Neural cell (in vitro differentiated cells): ENCODE measurements around the gene ERFL. TPM values are rescaled to one million over a fixed set of nuclear protein-coding genes. Genes with fewer than 3 reads are reported as not detected.

Experiments
- H2AFZ ChIP-seq: fragments of 200-600, 300-800 bp; sonication (generic), shearing (Covaris generic); 2 replicates; pipeline ENCODE4 v1.6.0; 2014; ENCODE audit warnings: low read depth, mild to moderate bottlenecking, antibody characterized with exemption, low read length, moderate library complexity
- H3F3A ChIP-seq: fragments of 200-600 bp; shearing (Covaris generic); 2 replicates; pipeline ENCODE4 v1.6.1; 2016; ENCODE audit warnings: mild to moderate bottlenecking, moderate library complexity, mixed read lengths, antibody characterized with exemption, low read length; ENCODE audit not compliant: insufficient read depth, poor library complexity, severe bottlenecking
- H3K27ac ChIP-seq: fragments of 200-600, 300-800 bp; sonication (generic), shearing (Covaris generic); 2 replicates; pipeline ENCODE4 v1.5.1; 2014; ENCODE audit warnings: mild to moderate bottlenecking, low read length, moderate library complexity
- H3K27me3 ChIP-seq: fragments of 300-800, 200-600 bp; sonication (generic), shearing (Covaris generic); 2 replicates; pipeline ENCODE4 v1.6.0; 2014; ENCODE audit warnings: mild to moderate bottlenecking, low read depth, low read length, moderate library complexity; ENCODE audit not compliant: insufficient read depth
- H3K36me3 ChIP-seq: fragments of 300-800, 200-600 bp; sonication (generic), shearing (Covaris generic); 2 replicates; pipeline ENCODE4 v1.5.1; 2014; ENCODE audit warnings: mild to moderate bottlenecking, antibody characterized with exemption, low read length, moderate library complexity; ENCODE audit not compliant: insufficient read depth
- H3K4me2 ChIP-seq: fragments of 300-800, 200-600 bp; sonication (generic), shearing (Covaris generic); 2 replicates; pipeline ENCODE4 v1.6.0; 2014; ENCODE audit warnings: mild to moderate bottlenecking, low read length
- H3K4me3 ChIP-seq: fragments of 300-800, 200-600 bp; sonication (generic), shearing (Covaris generic); 2 replicates; pipeline ENCODE4 v1.5.1; 2014; ENCODE audit warnings: mild to moderate bottlenecking, low read length, moderate library complexity
- H3K79me2 ChIP-seq: fragments of 200-600 bp; shearing (Covaris generic); replicated peaks from 2 replicates; pipeline ENCODE4 v1.6.0; 2014; ENCODE audit warnings: mild to moderate bottlenecking, low read length, moderate library complexity; ENCODE audit not compliant: insufficient read depth
- H3K9ac ChIP-seq: fragments of 300-800, 200-600 bp; sonication (generic), shearing (Covaris generic); 2 replicates; pipeline ENCODE4 v1.6.1; 2016; ENCODE audit warnings: mild to moderate bottlenecking, low read length, mixed read lengths
- H3K9me2 ChIP-seq: fragments of 200-600 bp; shearing (Covaris generic); 2 replicates; pipeline ENCODE4 v1.6.1; 2016; ENCODE audit warnings: mild to moderate bottlenecking, low read length, mixed read lengths; ENCODE audit not compliant: insufficient read depth
- H3K9me3 ChIP-seq: fragments of 200-600, 300-800 bp; sonication (generic), shearing (Covaris generic); 2 replicates; pipeline ENCODE4 v1.6.1; 2016; ENCODE audit warnings: mild to moderate bottlenecking, mixed run types, low read length, moderate library complexity, mixed read lengths
- H4K20me1 ChIP-seq: fragments of 200-600 bp; shearing (Covaris generic); 2 replicates; pipeline ENCODE4 v1.6.1; 2016; ENCODE audit warnings: mild to moderate bottlenecking, mixed run types; ENCODE audit not compliant: insufficient read depth
- CTCF ChIP-seq: fragments of 450-650 bp; IDR thresholded peaks from 2 replicates; pipeline ENCODE4 v1.5.1; 2014; ENCODE audit warnings: antibody characterized with exemption, mild to moderate bottlenecking, moderate library complexity; ENCODE audit not compliant: poor library complexity, severe bottlenecking
- EP300 ChIP-seq: fragments of 450-650 bp; conservative IDR thresholded peaks from 2 replicates; pipeline ENCODE4 v1.6.1; 2014; ENCODE audit warnings: antibody characterized with exemption, mild to moderate bottlenecking, moderate library complexity; ENCODE audit not compliant: poor library complexity, severe bottlenecking
- EZH2 ChIP-seq: fragments of 200-600, 300-800 bp; shearing (Covaris generic), sonication (generic); IDR thresholded peaks from 2 replicates; pipeline ENCODE4 v1.6.1; 2014; ENCODE audit warnings: antibody characterized with exemption, low read length, borderline replicate concordance, mild to moderate bottlenecking; ENCODE audit not compliant: insufficient read depth, poor library complexity, severe bottlenecking
- MXI1 ChIP-seq: fragments of 450-650 bp; conservative IDR thresholded peaks from 2 replicates; pipeline ENCODE4 v1.6.1; 2014; ENCODE audit warnings: antibody characterized with exemption, mild to moderate bottlenecking; ENCODE audit not compliant: poor library complexity, severe bottlenecking
- POLR2AphosphoS5 ChIP-seq: IDR thresholded peaks from 2 replicates; pipeline ENCODE4 v1.6.1; 2012
- RAD21 ChIP-seq: fragments of 450-650 bp; conservative IDR thresholded peaks from 2 replicates; pipeline ENCODE4 v1.6.1; 2014; ENCODE audit warnings: antibody characterized with exemption, mild to moderate bottlenecking, moderate library complexity
- REST ChIP-seq: IDR thresholded peaks from 2 replicates; pipeline ENCODE4 v1.6.1; 2012; ENCODE audit warnings: borderline replicate concordance
- SMC3 ChIP-seq: fragments of 450-650 bp; conservative IDR thresholded peaks from 2 replicates; pipeline ENCODE4 v1.6.1; 2014; ENCODE audit warnings: antibody characterized with exemption, mild to moderate bottlenecking, moderate library complexity; ENCODE audit not compliant: poor library complexity
- TAF1 ChIP-seq: IDR thresholded peaks from 2 replicates; pipeline ENCODE4 v1.6.1; 2012; ENCODE audit warnings: low read depth
- polyA plus RNA-seq: library from polyadenylated mRNA; depleted of rRNA; stranded (reverse); fragments of >200 nt; gene quantifications from 2 replicates; pipeline ENCODE4 v1.2.3, GENCODE V29; 2014

The ERFL gene
- polyA plus RNA-seq, 1 donor from 2014 or later = 0.31 TPM

- Histone ChIP-seq H3F3A (no peaks in the 10 kb centered on the region), H3K9ac (no peak overlapping the region), H3K79me2 (no peaks in the 10 kb centered on the region), H2AFZ (no peak overlapping the region), H3K4me3 (no peak overlapping the region), H3K27me3 (peaks cover 96% of the 10 kb centered on the region), H3K9me2 (no peaks in the 10 kb centered on the region), H3K36me3 (no peaks in the 10 kb centered on the region), H3K27ac (no peak overlapping the region), H3K4me2 (no peak overlapping the region), H4K20me1 (no peaks in the 10 kb centered on the region), H3K9me3 (no peaks in the 10 kb centered on the region)
- no peak for TF ChIP-seq RAD21
- no peak for TF ChIP-seq TAF1
- no peak for TF ChIP-seq CTCF
- no peak for TF ChIP-seq EZH2
- no peak for TF ChIP-seq MXI1
- TF ChIP-seq EP300 = no peak
- TF ChIP-seq POLR2AphosphoS5 = no peak
- no peak for TF ChIP-seq REST
- no peak for TF ChIP-seq SMC3
These were observed 2.8 kb downstream of the ERFL start for GRCh38 chr19:41925208-41926003.

- Histone ChIP-seq H3K9me2 (no peaks in the 10 kb centered on the region), H3F3A (no peaks in the 10 kb centered on the region), H3K79me2 (no peaks in the 10 kb centered on the region), H3K27ac (no peak overlapping the region), H3K27me3 (peaks cover 89% of the 10 kb centered on the region), H3K9me3 (no peaks in the 10 kb centered on the region), H3K4me3 (no peak overlapping the region), H3K4me2 (no peak overlapping the region), H2AFZ (no peak overlapping the region), H3K9ac (no peak overlapping the region), H3K36me3 (no peaks in the 10 kb centered on the region), H4K20me1 (no peaks in the 10 kb centered on the region)
- TF ChIP-seq SMC3 (no peak), CTCF (no peak), EP300 (no peak), EZH2 (no peak), TAF1 (no peak), REST (no peak), RAD21 (no peak), MXI1 (no peak), POLR2AphosphoS5 (no peak)
These were observed 3.8 kb downstream of the ERFL start for GRCh38 chr19:41924151-41925145.
